CD4-positive, CD25-positive, alpha-beta regulatory T cell (primary cell): ENCODE measurements around the gene TNPO1. TPM values are rescaled to one million over a fixed set of nuclear protein-coding genes. Genes with fewer than 3 reads are reported as not detected.

ENCODE experiments used
- ATAC-seq, 2 donors: fragments of 150-1000 bp; cut with Tn5 transposase; one replicate each; pipeline ENCODE4 v1.10.0; 2021; ENCODE audit warnings: low read depth in 2 of 2, moderate number of reproducible peaks in 2 of 2, moderate library complexity in 1 of 2
- DNase-seq, 3 donors: peaks; one replicate each; pipeline versions ENCODE4 v3.0.0 to v3.0.0-alpha.2; 2012 to 2022; ENCODE audit warnings: mixed read lengths in 1 of 3
- H3K27ac ChIP-seq: one replicate; pipeline ENCODE4 v1.7.0; 2013; ENCODE audit warnings: mild to moderate bottlenecking, low read length; ENCODE audit not compliant: insufficient read depth, poor library complexity, severe bottlenecking
- H3K27me3 ChIP-seq: one replicate; pipeline ENCODE4 v1.7.0; 2013; ENCODE audit warnings: low read length; ENCODE audit not compliant: control insufficient read depth, insufficient read depth
- H3K36me3 ChIP-seq: one replicate; pipeline ENCODE4 v1.7.0; 2013; ENCODE audit warnings: mild to moderate bottlenecking, low read length, moderate library complexity; ENCODE audit not compliant: control insufficient read depth, insufficient read depth
- H3K4me1 ChIP-seq: 2 replicates; pipeline ENCODE4 v1.7.0; 2013; ENCODE audit warnings: mild to moderate bottlenecking, low read length; ENCODE audit not compliant: insufficient read depth, control insufficient read depth, poor library complexity, severe bottlenecking
- H3K4me3 ChIP-seq: one replicate; pipeline ENCODE4 v1.7.0; 2013; ENCODE audit warnings: low read depth, mild to moderate bottlenecking, low read length, moderate library complexity
- H3K9me3 ChIP-seq, 2 experiments: 1 replicate in 1 of 2; 2 replicates in 1 of 2; pipeline ENCODE4 v1.7.0; 2013; ENCODE audit warnings: low read length in 2 of 2, mild to moderate bottlenecking in 1 of 2, moderate library complexity in 1 of 2; ENCODE audit not compliant: control insufficient read depth in 2 of 2
- H3K27ac Mint-ChIP-seq, 3 donors: one replicate each; pipeline ENCODE4 v1.8.0; 2020 to 2022; ENCODE audit warnings: mild to moderate bottlenecking in 3 of 3, mixed read lengths in 3 of 3, moderate library complexity in 2 of 3
- H3K27me3 Mint-ChIP-seq: one replicate; pipeline ENCODE4 v1.8.0; 2022; ENCODE audit warnings: mild to moderate bottlenecking, mixed read lengths
- H3K36me3 Mint-ChIP-seq: one replicate; pipeline ENCODE4 v1.8.0; 2020; ENCODE audit warnings: mixed read lengths
- H3K4me1 Mint-ChIP-seq, 4 donors: one replicate each; pipeline ENCODE4 v1.8.0; 2020 to 2022; ENCODE audit warnings: mixed read lengths in 4 of 4, mild to moderate bottlenecking in 1 of 4
- H3K4me3 Mint-ChIP-seq, 4 donors: one replicate each; pipeline ENCODE4 v1.8.0; 2020 to 2022; ENCODE audit warnings: mild to moderate bottlenecking in 4 of 4, mixed read lengths in 4 of 4, moderate library complexity in 3 of 4
- H3K9me3 Mint-ChIP-seq, 7 donors: one replicate each; pipeline ENCODE4 v1.8.0; 2020 to 2022; ENCODE audit warnings: mixed read lengths in 7 of 7, mild to moderate bottlenecking in 3 of 7, moderate library complexity in 2 of 7
- polyA plus RNA-seq, 4 donors: library from polyadenylated mRNA; unstranded; fragments of 300-500 nt; fragmentation: Illumina TruSeq; gene quantifications; one replicate each; pipeline ENCODE4 v1.2.3, GENCODE V29; 2021
- total RNA-seq: library from RNA; stranded (reverse); gene quantifications from one replicate; pipeline ENCODE4 v1.2.3, GENCODE V29; 2022

Gene TNPO1
- total and polyA plus RNA-seq, 5 donors from 2014 or later, result 38.5 to 71.0 (median 44.7) TPM

GRCh38 chr5:72846483-72846882, 30.0 kb downstream of the TNPO1 start:
- H3K36me3 Mint-ChIP-seq, result no peaks in the 10 kb centered on the region
- DNase-seq, result no peak
- no peak for ATAC-seq
- H3K9me3 Mint-ChIP-seq, result peaks cover 0 to 2% (median 0%) of the 10 kb centered on the region in 7 donors
- Histone ChIP-seq H3K27ac (no peak overlapping the region), H3K4me1 (peaks cover 32% of the 10 kb centered on the region), H3K27me3 (peaks cover 3% of the 10 kb centered on the region), H3K4me3 (no peak overlapping the region), H3K9me3 (no peaks in the 10 kb centered on the region), H3K36me3 (no peaks in the 10 kb centered on the region)
- H3K4me1 Mint-ChIP-seq, result peaks cover 28 to 49% (median 40%) of the 10 kb centered on the region in 4 donors
- peaks cover 25% of the 10 kb centered on the region for H3K27me3 Mint-ChIP-seq
- H3K4me3 Mint-ChIP-seq, result peak overlapping the region in 2 of 4 donors; percentile 4 to 97
- no peak overlapping the region for H3K27ac Mint-ChIP-seq

GRCh38 chr5:72847439-72847838, 31.0 kb downstream of the TNPO1 start:
- Mint-ChIP-seq H3K27ac (peak overlapping the region; percentile 94 to 97 (median 96)), H3K27me3 (peaks cover 25% of the 10 kb centered on the region), H3K36me3 (peaks cover 3% of the 10 kb centered on the region), H3K9me3 (peaks cover 0 to 3% (median 0%) of the 10 kb centered on the region in 7 donors), H3K4me3 (peak overlapping the region; percentile 95 to 98 (median 98)), H3K4me1 (peaks cover 33 to 58% (median 47%) of the 10 kb centered on the region in 4 donors)
- peaks cover 3% of the 10 kb centered on the region for H3K27me3 ChIP-seq
- no peak overlapping the region for H3K27ac ChIP-seq
- H3K36me3 ChIP-seq, result no peaks in the 10 kb centered on the region
- H3K4me3 ChIP-seq, result peak overlapping the region; percentile 89
- no peak for ATAC-seq
- H3K9me3 ChIP-seq, result no peaks in the 10 kb centered on the region
- peaks cover 41% of the 10 kb centered on the region for H3K4me1 ChIP-seq
- no peak for DNase-seq

- Mint-ChIP-seq H3K27me3 (peaks cover 25% of the 10 kb centered on the region), H3K27ac (peak overlapping the region; percentile 94 to 97 (median 96)), H3K4me3 (peak overlapping the region; percentile 95 to 98 (median 98)), H3K36me3 (peaks cover 5% of the 10 kb centered on the region), H3K9me3 (peaks cover 0 to 3% (median 0%) of the 10 kb centered on the region in 7 donors), H3K4me1 (peaks cover 33 to 60% (median 50%) of the 10 kb centered on the region in 4 donors)
- no peaks in the 10 kb centered on the region for H3K36me3 ChIP-seq
- peaks cover 44% of the 10 kb centered on the region for H3K4me1 ChIP-seq
- DNase-seq (peak; percentile 73 to 91 (median 86)), ATAC-seq (peak; percentile 90 to 91)
- peak overlapping the region; percentile 82 for H3K27ac ChIP-seq
- peak overlapping the region; percentile 89 for H3K4me3 ChIP-seq
- H3K9me3 ChIP-seq, result no peaks in the 10 kb centered on the region
- no peaks in the 10 kb centered on the region for H3K27me3 ChIP-seq
These were observed 31.6 kb downstream of the TNPO1 start for GRCh38 chr5:72847989-72848473.

GRCh38 chr5:72848474-72849428, 32.3 kb downstream of the TNPO1 start:
- peak; percentile 23 to 56 (median 46) for DNase-seq
- H3K4me1 Mint-ChIP-seq, result peaks cover 40 to 67% (median 53%) of the 10 kb centered on the region in 4 donors
- H3K36me3 ChIP-seq, result peaks cover 3% of the 10 kb centered on the region
- H3K4me1 ChIP-seq, result peaks cover 47% of the 10 kb centered on the region
- H3K27me3 ChIP-seq, result no peaks in the 10 kb centered on the region
- no peaks in the 10 kb centered on the region for H3K9me3 ChIP-seq
- H3K36me3 Mint-ChIP-seq, result peaks cover 13% of the 10 kb centered on the region
- peaks cover 19% of the 10 kb centered on the region for H3K27me3 Mint-ChIP-seq
- peak; percentile 28 to 38 for ATAC-seq
- peak overlapping the region; percentile 96 for H3K4me3 ChIP-seq
- H3K4me3 Mint-ChIP-seq, result peak overlapping the region; percentile 97 to 99 (median 98)
- H3K27ac Mint-ChIP-seq, result peak overlapping the region; percentile 95 to 97 (median 96)
- peak overlapping the region; percentile 82 for H3K27ac ChIP-seq
- H3K9me3 Mint-ChIP-seq, result peaks cover 0 to 3% (median 0%) of the 10 kb centered on the region in 7 donors

- Histone ChIP-seq H3K27me3 (no peaks in the 10 kb centered on the region), H3K9me3 (no peaks in the 10 kb centered on the region), H3K36me3 (peaks cover 3% of the 10 kb centered on the region), H3K4me3 (peak overlapping the region; percentile 96), H3K4me1 (peaks cover 52% of the 10 kb centered on the region), H3K27ac (no peak overlapping the region)
- H3K27me3 Mint-ChIP-seq, result peaks cover 12% of the 10 kb centered on the region
- no peak for DNase-seq
- peaks cover 36 to 72% (median 54%) of the 10 kb centered on the region in 4 donors for H3K4me1 Mint-ChIP-seq
- H3K36me3 Mint-ChIP-seq, result peaks cover 13% of the 10 kb centered on the region
- peak overlapping the region; percentile 90 to 95 (median 95) for H3K27ac Mint-ChIP-seq
- ATAC-seq, result no peak
- peak overlapping the region; percentile 96 to 99 (median 97) for H3K4me3 Mint-ChIP-seq
- H3K9me3 Mint-ChIP-seq, result peaks cover 0 to 1% (median 0%) of the 10 kb centered on the region in 7 donors
These were observed 33.1 kb downstream of the TNPO1 start for GRCh38 chr5:72849546-72849945.

GRCh38 chr5:72850113-72850512, 33.7 kb downstream of the TNPO1 start:
- Histone ChIP-seq H3K27ac (no peak overlapping the region), H3K4me3 (peak overlapping the region; percentile 96), H3K9me3 (no peaks in the 10 kb centered on the region), H3K4me1 (peaks cover 53% of the 10 kb centered on the region), H3K27me3 (no peaks in the 10 kb centered on the region), H3K36me3 (peaks cover 6% of the 10 kb centered on the region)
- H3K36me3 Mint-ChIP-seq, result peaks cover 13% of the 10 kb centered on the region
- peaks cover 0 to 1% (median 0%) of the 10 kb centered on the region in 7 donors for H3K9me3 Mint-ChIP-seq
- peak overlapping the region; percentile 96 to 99 (median 97) for H3K4me3 Mint-ChIP-seq
- peaks cover 36 to 76% (median 52%) of the 10 kb centered on the region in 4 donors for H3K4me1 Mint-ChIP-seq
- ATAC-seq (no peak), DNase-seq (no peak)
- H3K27ac Mint-ChIP-seq, result no peak overlapping the region
- H3K27me3 Mint-ChIP-seq, result peaks cover 12% of the 10 kb centered on the region

GRCh38 chr5:72852356-72852755, 35.9 kb downstream of the TNPO1 start:
- Histone ChIP-seq H3K9me3 (no peaks in the 10 kb centered on the region), H3K27me3 (no peaks in the 10 kb centered on the region), H3K36me3 (peaks cover 19% of the 10 kb centered on the region), H3K4me1 (peaks cover 51% of the 10 kb centered on the region), H3K4me3 (peak overlapping the region; percentile 51), H3K27ac (no peak overlapping the region)
- H3K36me3 Mint-ChIP-seq, result peaks cover 25% of the 10 kb centered on the region
- peaks cover 40 to 84% (median 66%) of the 10 kb centered on the region in 4 donors for H3K4me1 Mint-ChIP-seq
- H3K4me3 Mint-ChIP-seq, result peak overlapping the region; percentile 19 to 54 (median 36)
- H3K9me3 Mint-ChIP-seq, result peaks cover 0 to 1% (median 0%) of the 10 kb centered on the region in 7 donors
- DNase-seq (no peak), ATAC-seq (no peak)
- H3K27ac Mint-ChIP-seq, result no peak overlapping the region
- peaks cover 12% of the 10 kb centered on the region for H3K27me3 Mint-ChIP-seq
